ENCODE results near the gene KCNG3.
A peak's percentile ranks its signal among the peaks of the same experiment; 100 is the strongest.

Gene KCNG3

GRCh38 chr2:42463570-42463969 lies 30.2 kb downstream of the KCNG3 start:
- H3K4me3 ChIP-seq (ENCODE audit: low read length): no peak overlapping the region
- TF ChIP-seq, protein P1, sequence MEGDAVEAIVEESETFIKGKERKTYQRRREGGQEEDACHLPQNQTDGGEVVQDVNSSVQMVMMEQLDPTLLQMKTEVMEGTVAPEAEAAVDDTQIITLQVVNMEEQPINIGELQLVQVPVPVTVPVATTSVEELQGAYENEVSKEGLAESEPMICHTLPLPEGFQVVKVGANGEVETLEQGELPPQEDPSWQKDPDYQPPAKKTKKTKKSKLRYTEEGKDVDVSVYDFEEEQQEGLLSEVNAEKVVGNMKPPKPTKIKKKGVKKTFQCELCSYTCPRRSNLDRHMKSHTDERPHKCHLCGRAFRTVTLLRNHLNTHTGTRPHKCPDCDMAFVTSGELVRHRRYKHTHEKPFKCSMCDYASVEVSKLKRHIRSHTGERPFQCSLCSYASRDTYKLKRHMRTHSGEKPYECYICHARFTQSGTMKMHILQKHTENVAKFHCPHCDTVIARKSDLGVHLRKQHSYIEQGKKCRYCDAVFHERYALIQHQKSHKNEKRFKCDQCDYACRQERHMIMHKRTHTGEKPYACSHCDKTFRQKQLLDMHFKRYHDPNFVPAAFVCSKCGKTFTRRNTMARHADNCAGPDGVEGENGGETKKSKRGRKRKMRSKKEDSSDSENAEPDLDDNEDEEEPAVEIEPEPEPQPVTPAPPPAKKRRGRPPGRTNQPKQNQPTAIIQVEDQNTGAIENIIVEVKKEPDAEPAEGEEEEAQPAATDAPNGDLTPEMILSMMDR (IDR thresholded peaks at IDR 0.05; ENCODE audit: insufficient read depth, low read depth, low read length, missing control alignments): no peak
- no peak for DNase-seq (ENCODE audit: low read depth)

DNA sequence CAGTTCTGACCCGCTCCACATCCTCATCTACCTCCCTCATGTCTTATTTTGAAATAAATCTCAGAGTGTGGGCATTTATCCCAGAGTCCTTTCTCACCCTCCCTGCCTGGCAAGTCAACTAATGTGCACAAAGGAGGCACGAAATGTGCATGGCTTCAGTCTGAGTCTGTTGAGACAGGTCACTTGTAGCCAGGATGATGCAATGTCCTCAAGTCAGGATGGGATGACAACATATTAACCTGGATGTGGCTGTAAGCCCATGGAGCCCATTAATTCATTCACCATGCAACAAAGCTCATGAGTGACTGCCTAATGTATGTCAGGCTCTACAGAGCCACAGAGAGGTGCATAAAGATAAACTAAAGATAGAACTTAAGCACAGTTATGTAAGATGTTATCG lies 34.5 kb downstream of the KCNG3 start:
- H3K4me3 ChIP-seq (ENCODE audit: low read length): no peak overlapping the region
- TF ChIP-seq, protein P1 (IDR thresholded peaks at IDR 0.05; ENCODE audit: insufficient read depth, low read depth, low read length, missing control alignments): no peak
- DNase-seq (ENCODE audit: low read depth): peak; percentile 18

DNA sequence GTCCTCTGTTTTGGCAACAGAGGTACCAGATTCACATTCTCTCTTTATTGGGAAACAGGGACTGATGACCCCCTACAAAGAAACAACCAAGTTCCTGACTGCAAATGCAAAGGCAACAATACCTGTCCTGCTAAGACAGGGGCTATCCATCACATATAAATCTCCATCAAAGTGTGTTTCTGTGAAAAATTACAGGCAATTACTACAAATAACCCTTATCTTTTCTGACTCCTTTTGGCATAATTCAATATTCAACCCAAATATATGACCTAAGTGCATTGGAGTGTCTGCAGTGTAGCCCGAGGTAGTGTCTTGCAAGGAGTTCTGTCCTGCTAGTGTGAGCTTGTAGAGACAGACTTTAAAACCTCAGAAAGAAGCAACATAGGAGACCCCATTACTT lies 35.4 kb downstream of the KCNG3 start:
- H3K4me3 ChIP-seq (ENCODE audit: low read length): no peak overlapping the region
- DNase-seq (ENCODE audit: low read depth): no peak
- TF ChIP-seq, protein P1 (IDR thresholded peaks at IDR 0.05; ENCODE audit: insufficient read depth, low read depth, low read length, missing control alignments): no peak

DNA sequence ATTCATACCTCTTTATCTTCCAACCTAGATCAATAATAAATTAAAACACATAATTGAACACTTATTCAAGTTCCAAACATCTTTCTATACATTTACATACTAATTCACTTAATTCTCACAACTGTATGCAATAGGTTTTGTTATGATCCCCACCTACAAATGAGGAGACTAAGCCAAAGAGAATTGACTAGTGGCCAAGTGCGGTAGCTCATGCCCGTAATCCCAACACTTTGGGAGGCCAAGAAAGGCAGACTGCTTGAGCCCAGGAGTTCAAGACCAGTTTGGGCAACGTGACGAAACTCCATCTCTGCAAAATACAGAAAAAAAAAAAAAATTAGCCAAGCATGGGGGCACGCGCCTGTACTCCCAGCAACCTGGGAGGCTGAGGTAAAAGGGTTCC lies 36.8 kb downstream of the KCNG3 start:
- DNase-seq (ENCODE audit: low read depth): no peak
- no peak overlapping the region for H3K4me3 ChIP-seq (ENCODE audit: low read length)
- TF ChIP-seq, protein P1 (IDR thresholded peaks at IDR 0.05; ENCODE audit: insufficient read depth, low read depth, low read length, missing control alignments): peak; percentile 13

DNA sequence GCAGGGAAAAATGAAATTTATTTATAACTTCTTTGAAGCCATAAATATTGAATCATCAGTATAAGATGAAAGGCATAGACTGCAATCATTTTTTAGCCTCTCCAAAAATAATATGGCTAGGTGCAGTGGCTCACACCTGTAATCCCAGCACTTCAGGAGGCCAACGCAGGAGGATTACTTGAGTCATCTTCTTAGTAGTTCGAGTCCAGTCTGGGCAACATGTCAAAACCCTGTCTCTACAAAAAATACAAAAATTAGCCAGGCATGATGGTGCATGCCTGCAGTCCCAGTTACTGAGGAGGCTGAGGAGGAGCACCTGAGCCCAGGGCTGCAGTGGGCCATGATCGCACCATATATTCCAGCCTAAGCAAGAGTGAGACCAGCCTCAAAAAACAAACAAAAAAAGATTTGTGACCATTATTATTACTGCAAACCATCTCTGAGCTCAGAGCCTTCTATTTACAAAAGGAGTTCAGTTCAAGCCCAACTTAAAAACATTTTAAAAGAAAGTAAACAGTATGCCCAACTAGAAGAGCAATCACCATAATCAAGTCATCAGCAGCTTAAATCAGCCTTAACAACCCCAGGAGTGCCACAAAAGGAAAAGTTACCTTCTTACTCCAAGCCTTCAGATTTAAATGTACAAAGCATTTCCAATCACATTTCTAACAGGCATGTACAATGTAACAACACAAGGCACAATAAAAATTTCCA lies 37.5 kb downstream of the KCNG3 start:
- TF ChIP-seq, protein P1 (IDR thresholded peaks at IDR 0.05; ENCODE audit: insufficient read depth, low read depth, low read length, missing control alignments): no peak
- no peak overlapping the region for H3K4me3 ChIP-seq (ENCODE audit: low read length)
- DNase-seq (ENCODE audit: low read depth): peak; percentile 55

DNA sequence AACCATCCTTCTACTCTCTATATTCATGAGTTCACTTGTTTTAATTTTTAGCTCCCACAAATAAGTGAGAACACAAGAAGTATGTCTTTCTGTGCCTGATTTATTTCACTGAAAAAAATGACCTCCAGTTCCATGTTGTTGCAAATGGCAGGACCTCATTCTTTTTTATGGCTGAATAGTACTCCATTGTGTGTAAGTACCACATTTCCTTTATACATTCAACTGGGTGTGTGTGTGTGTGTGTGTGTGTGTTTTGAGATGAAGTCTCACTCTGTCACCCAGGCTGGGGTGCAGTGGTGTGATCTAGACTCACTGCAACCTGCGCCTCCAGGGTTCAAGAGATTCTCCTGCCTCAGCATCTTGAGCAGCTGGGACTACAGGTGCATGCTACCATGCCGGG lies 41.2 kb downstream of the KCNG3 start:
- no peak for DNase-seq (ENCODE audit: low read depth)
- TF ChIP-seq, protein P1 (IDR thresholded peaks at IDR 0.05; ENCODE audit: insufficient read depth, low read depth, low read length, missing control alignments): no peak
- H3K4me3 ChIP-seq (ENCODE audit: low read length): no peak overlapping the region

DNA sequence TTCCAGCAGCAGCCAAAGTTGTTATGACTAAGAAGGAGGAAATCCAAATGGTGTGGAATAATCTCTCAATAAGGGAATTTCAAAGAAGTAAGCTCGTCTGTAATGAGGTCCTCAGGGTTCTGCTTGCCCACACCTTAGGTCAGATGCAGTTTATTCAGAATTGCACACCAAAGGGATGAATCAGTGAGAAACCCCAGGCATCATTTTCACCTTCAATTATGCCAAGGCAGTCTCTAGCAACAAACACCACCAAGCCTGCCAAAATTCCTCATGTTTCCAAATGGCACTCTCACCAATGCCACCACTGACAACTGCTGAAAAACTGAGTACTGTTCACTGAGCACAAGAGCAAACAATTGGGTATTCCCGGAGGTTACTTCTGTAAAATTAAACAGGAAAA lies 43.6 kb downstream of the KCNG3 start:
- H3K4me3 ChIP-seq (ENCODE audit: low read length): no peak overlapping the region
- DNase-seq (ENCODE audit: low read depth): no peak
- TF ChIP-seq, protein P1 (IDR thresholded peaks at IDR 0.05; ENCODE audit: insufficient read depth, low read depth, low read length, missing control alignments): no peak

Measured in epithelial cell of esophagus (primary cell).